Astrocyte (in vitro differentiated cells and primary cell): ENCODE measurements around the gene HES1.

ENCODE experiments used
- EZH2 ChIP-seq: IDR thresholded peaks from 2 replicates; pipeline ENCODE4 v1.6.1; 2012; ENCODE audit warnings: mild to moderate bottlenecking, low read length, inconsistent platforms; ENCODE audit not compliant: insufficient read depth
- TF ChIP-seq, protein P1 (sequence below): IDR thresholded peaks from 2 replicates; pipeline ENCODE4 v1.5.1; 2011; ENCODE audit warnings: low read depth, mild to moderate bottlenecking, inconsistent platforms, low read length, moderate library complexity; ENCODE audit not compliant: insufficient read depth

DNA sequence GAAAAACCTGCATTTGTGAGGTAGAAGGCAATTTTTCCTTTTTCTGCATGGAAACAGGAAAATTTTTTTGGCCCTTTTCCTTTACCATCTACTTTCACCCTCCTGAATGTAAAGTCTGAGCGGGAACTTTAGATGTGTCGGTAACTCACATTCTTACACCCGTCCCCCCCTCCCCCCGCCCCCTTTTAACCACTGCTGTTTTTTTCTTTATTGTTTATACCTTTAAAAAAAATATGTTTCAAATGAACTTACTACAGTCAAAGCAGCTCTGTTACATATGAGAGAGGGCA lies 487 bp upstream of the HES1 start:
- TF ChIP-seq, protein P1, sequence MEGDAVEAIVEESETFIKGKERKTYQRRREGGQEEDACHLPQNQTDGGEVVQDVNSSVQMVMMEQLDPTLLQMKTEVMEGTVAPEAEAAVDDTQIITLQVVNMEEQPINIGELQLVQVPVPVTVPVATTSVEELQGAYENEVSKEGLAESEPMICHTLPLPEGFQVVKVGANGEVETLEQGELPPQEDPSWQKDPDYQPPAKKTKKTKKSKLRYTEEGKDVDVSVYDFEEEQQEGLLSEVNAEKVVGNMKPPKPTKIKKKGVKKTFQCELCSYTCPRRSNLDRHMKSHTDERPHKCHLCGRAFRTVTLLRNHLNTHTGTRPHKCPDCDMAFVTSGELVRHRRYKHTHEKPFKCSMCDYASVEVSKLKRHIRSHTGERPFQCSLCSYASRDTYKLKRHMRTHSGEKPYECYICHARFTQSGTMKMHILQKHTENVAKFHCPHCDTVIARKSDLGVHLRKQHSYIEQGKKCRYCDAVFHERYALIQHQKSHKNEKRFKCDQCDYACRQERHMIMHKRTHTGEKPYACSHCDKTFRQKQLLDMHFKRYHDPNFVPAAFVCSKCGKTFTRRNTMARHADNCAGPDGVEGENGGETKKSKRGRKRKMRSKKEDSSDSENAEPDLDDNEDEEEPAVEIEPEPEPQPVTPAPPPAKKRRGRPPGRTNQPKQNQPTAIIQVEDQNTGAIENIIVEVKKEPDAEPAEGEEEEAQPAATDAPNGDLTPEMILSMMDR, result no peak
- no peak for TF ChIP-seq EZH2
